Mesendoderm (in vitro differentiated cells): ENCODE data around the gene KMT2C.

ENCODE experiments used
- DNase-seq: peaks from one replicate; pipeline ENCODE4 v3.0.0; 2013
- H2AK5ac ChIP-seq: 2 replicates; pipeline ENCODE4 v1.6.1; 2013; ENCODE audit warnings: low read length, inconsistent platforms
- H2BK120ac ChIP-seq: 2 replicates; pipeline ENCODE4 v1.6.1; 2013; ENCODE audit warnings: low read depth, mild to moderate bottlenecking, low read length, moderate library complexity, mixed read lengths
- H2BK15ac ChIP-seq: replicated peaks from 2 replicates; pipeline ENCODE4 v1.6.1; 2013; ENCODE audit warnings: low read depth, mild to moderate bottlenecking, moderate library complexity
- H2BK5ac ChIP-seq: 2 replicates; pipeline ENCODE4 v1.6.1; 2013; ENCODE audit warnings: low read length, inconsistent platforms
- H3K18ac ChIP-seq: 2 replicates; pipeline ENCODE4 v1.6.1; 2013; ENCODE audit warnings: mild to moderate bottlenecking, low read length, mixed read lengths
- H3K23ac ChIP-seq: one replicate; pipeline ENCODE4 v1.6.1; 2013; ENCODE audit warnings: low read length
- H3K27ac ChIP-seq: 2 replicates; pipeline ENCODE4 v1.5.1; 2013; ENCODE audit warnings: low read depth, mild to moderate bottlenecking, inconsistent platforms, low read length, moderate library complexity
- H3K27me3 ChIP-seq: 2 replicates; pipeline ENCODE4 v1.6.1; 2013; ENCODE audit warnings: low read length, control low read depth, mild to moderate bottlenecking, inconsistent platforms; ENCODE audit not compliant: insufficient read depth, poor library complexity
- H3K36me3 ChIP-seq: 2 replicates; pipeline ENCODE4 v1.6.1; 2013; ENCODE audit warnings: low read length, inconsistent platforms; ENCODE audit not compliant: control insufficient read depth, insufficient read depth
- H3K4ac ChIP-seq: one replicate; pipeline ENCODE4 v1.6.1; 2013; ENCODE audit warnings: low read depth, mild to moderate bottlenecking, low read length, moderate library complexity
- H3K4me1 ChIP-seq: 2 replicates; pipeline ENCODE4 v1.6.1; 2013; ENCODE audit warnings: low read depth, low read length, inconsistent platforms; ENCODE audit not compliant: control insufficient read depth
- H3K4me2 ChIP-seq: 2 replicates; pipeline ENCODE4 v1.6.1; 2013; ENCODE audit warnings: low read length
- H3K4me3 ChIP-seq: 2 replicates; pipeline ENCODE4 v1.5.1; 2013; ENCODE audit warnings: mild to moderate bottlenecking, low read length
- H3K56ac ChIP-seq: one replicate; pipeline ENCODE4 v1.6.1; 2013; ENCODE audit warnings: low read length
- H3K79me1 ChIP-seq: 2 replicates; pipeline ENCODE4 v1.6.1; 2013; ENCODE audit warnings: low read length, inconsistent platforms
- H3K79me2 ChIP-seq: 2 replicates; pipeline ENCODE4 v1.6.1; 2013; ENCODE audit warnings: mild to moderate bottlenecking, low read length; ENCODE audit not compliant: control insufficient read depth, insufficient read depth
- H3K9ac ChIP-seq: 2 replicates; pipeline ENCODE4 v1.6.1; 2013; ENCODE audit warnings: low read length, inconsistent platforms
- H4K5ac ChIP-seq: one replicate; pipeline ENCODE4 v1.6.1; 2013; ENCODE audit warnings: low read length
- H4K8ac ChIP-seq: one replicate; pipeline ENCODE4 v1.6.1; 2013; ENCODE audit warnings: low read depth, mild to moderate bottlenecking, control low read depth, low read length, moderate library complexity
- WGBS: extraction: QIAGEN DNeasy Blood & Tissue Kit; methylation state at CpG from one replicate; pipeline ENCODE4 v1.1.7; 2013; ENCODE audit warnings: low lambda C conversion rate, missing lambda C conversion rate; ENCODE audit not compliant: insufficient coverage; ENCODE audit errors: extremely low coverage; 5-methylcytosine and 5-hydroxymethylcytosine counted together

KMT2C gene

GRCh38 chr7:152341914-152342236 is 93.9 kb downstream of the KMT2C start:
- Histone ChIP-seq H3K4ac (no peak overlapping the region), H4K5ac (no peak overlapping the region), H2BK15ac (no peak overlapping the region), H3K4me2 (no peak overlapping the region), H3K27ac (no peak overlapping the region), H3K56ac (no peak overlapping the region), H2BK120ac (no peak overlapping the region), H3K23ac (no peak overlapping the region), H3K36me3 (no peaks in the 10 kb centered on the region), H2BK5ac (no peak overlapping the region), H3K79me2 (no peaks in the 10 kb centered on the region), H3K27me3 (no peaks in the 10 kb centered on the region), H3K4me3 (no peak overlapping the region), H3K4me1 (no peaks in the 10 kb centered on the region), H3K79me1 (peaks cover 6% of the 10 kb centered on the region), H2AK5ac (no peak overlapping the region), H3K9ac (no peak overlapping the region), H3K18ac (no peak overlapping the region), H4K8ac (no peak overlapping the region)
- WGBS, result no CpG with 5 or more reads among the region's 2 CpGs
- DNase-seq, result no peak

GRCh38 chr7:152341039-152341913 is 94.5 kb downstream of the KMT2C start:
- no peaks in the 10 kb centered on the region for H3K27me3 ChIP-seq
- no peaks in the 10 kb centered on the region for H3K4me1 ChIP-seq
- no peak overlapping the region for H3K4ac ChIP-seq
- no peak overlapping the region for H3K23ac ChIP-seq
- H3K18ac ChIP-seq, result no peak overlapping the region
- H3K27ac ChIP-seq, result no peak overlapping the region
- no peak overlapping the region for H3K4me2 ChIP-seq
- H4K5ac ChIP-seq, result no peak overlapping the region
- no peak overlapping the region for H2AK5ac ChIP-seq
- H2BK120ac ChIP-seq, result no peak overlapping the region
- H3K56ac ChIP-seq, result no peak overlapping the region
- H3K36me3 ChIP-seq, result no peaks in the 10 kb centered on the region
- no CpG with 5 or more reads among the region's 2 CpGs for WGBS
- no peaks in the 10 kb centered on the region for H3K79me2 ChIP-seq
- peaks cover 8% of the 10 kb centered on the region for H3K79me1 ChIP-seq
- no peak overlapping the region for H4K8ac ChIP-seq
- DNase-seq, result peak; percentile 40
- no peak overlapping the region for H3K9ac ChIP-seq
- H3K4me3 ChIP-seq, result no peak overlapping the region
- H2BK5ac ChIP-seq, result no peak overlapping the region
- H2BK15ac ChIP-seq, result no peak overlapping the region

- no peak overlapping the region for H3K18ac ChIP-seq
- peaks cover 9% of the 10 kb centered on the region for H3K79me1 ChIP-seq
- H3K56ac ChIP-seq, result no peak overlapping the region
- no peak overlapping the region for H3K4me3 ChIP-seq
- H3K23ac ChIP-seq, result no peak overlapping the region
- no peaks in the 10 kb centered on the region for H3K36me3 ChIP-seq
- H4K5ac ChIP-seq, result no peak overlapping the region
- no peak overlapping the region for H3K27ac ChIP-seq
- WGBS, result no CpG with 5 or more reads among the region's 1 CpG
- no peak overlapping the region for H3K9ac ChIP-seq
- no peak overlapping the region for H4K8ac ChIP-seq
- no peak overlapping the region for H2BK120ac ChIP-seq
- H3K79me2 ChIP-seq, result no peaks in the 10 kb centered on the region
- H2BK15ac ChIP-seq, result no peak overlapping the region
- no peaks in the 10 kb centered on the region for H3K4me1 ChIP-seq
- no peak overlapping the region for H3K4me2 ChIP-seq
- DNase-seq, result no peak
- H3K27me3 ChIP-seq, result no peaks in the 10 kb centered on the region
- H2AK5ac ChIP-seq, result no peak overlapping the region
- H3K4ac ChIP-seq, result no peak overlapping the region
- no peak overlapping the region for H2BK5ac ChIP-seq
Observed at GRCh38 chr7:152340161-152340560, 95.6 kb downstream of the KMT2C start.

GRCh38 chr7:152338561-152338960 is 97.2 kb downstream of the KMT2C start:
- Histone ChIP-seq H3K4me2 (no peak overlapping the region), H3K23ac (no peak overlapping the region), H3K27me3 (no peaks in the 10 kb centered on the region), H2BK5ac (no peak overlapping the region), H3K18ac (no peak overlapping the region), H3K4me3 (no peak overlapping the region), H3K36me3 (no peaks in the 10 kb centered on the region), H3K4ac (no peak overlapping the region), H2BK120ac (no peak overlapping the region), H2AK5ac (no peak overlapping the region), H4K8ac (no peak overlapping the region), H3K9ac (no peak overlapping the region), H3K4me1 (no peaks in the 10 kb centered on the region), H3K27ac (no peak overlapping the region), H3K79me2 (no peaks in the 10 kb centered on the region), H2BK15ac (no peak overlapping the region), H4K5ac (no peak overlapping the region), H3K56ac (no peak overlapping the region), H3K79me1 (peaks cover 7% of the 10 kb centered on the region)
- DNase-seq, result no peak
- WGBS, result no CpG with 5 or more reads among the region's 2 CpGs

GRCh38 chr7:152336754-152337368 is 98.9 kb downstream of the KMT2C start:
- Histone ChIP-seq H3K56ac (no peak overlapping the region), H3K79me2 (peaks cover 2% of the 10 kb centered on the region), H3K27ac (no peak overlapping the region), H3K36me3 (no peaks in the 10 kb centered on the region), H2BK5ac (no peak overlapping the region), H3K18ac (no peak overlapping the region), H2AK5ac (no peak overlapping the region), H2BK15ac (no peak overlapping the region), H3K27me3 (no peaks in the 10 kb centered on the region), H3K23ac (no peak overlapping the region), H4K8ac (no peak overlapping the region), H2BK120ac (no peak overlapping the region), H3K79me1 (peaks cover 10% of the 10 kb centered on the region), H3K4me2 (no peak overlapping the region), H3K9ac (no peak overlapping the region), H4K5ac (no peak overlapping the region), H3K4me1 (no peaks in the 10 kb centered on the region), H3K4me3 (no peak overlapping the region), H3K4ac (no peak overlapping the region)
- peak; percentile 65 for DNase-seq
- WGBS, result no CpG with 5 or more reads among the region's 4 CpGs
